ENCODE data around the gene STARD10. TPM values are rescaled to one million over a fixed set of nuclear protein-coding genes. Genes with fewer than 3 reads are reported as not detected.

The STARD10 gene
- total and polyA plus RNA-seq, 2 donors (not counting 3 experiments of a cell fraction or from before 2014, with no cell fraction given): 16.1 to 22.5 TPM

DNA sequence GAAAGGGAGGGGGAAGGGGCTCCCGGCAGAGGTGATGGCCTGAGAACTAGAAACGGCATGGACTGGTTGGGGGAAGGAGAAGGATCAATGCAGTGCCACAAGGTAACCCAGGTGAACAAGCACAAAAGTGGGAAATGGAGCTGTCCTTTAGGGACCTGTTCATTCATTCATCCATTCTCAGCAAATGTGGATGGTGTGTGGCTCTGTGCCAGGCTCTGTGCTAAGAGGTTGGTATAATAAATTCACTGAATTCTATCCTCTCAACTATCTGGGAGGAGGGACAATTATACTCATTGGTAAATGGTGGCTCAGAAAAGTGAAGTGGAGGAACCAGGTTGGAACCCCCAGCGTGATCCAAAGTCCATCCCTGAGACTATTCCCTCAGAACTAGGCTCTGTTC is 23.0 kb downstream of the STARD10 start:
- Histone ChIP-seq H3K9me1 (replicated peaks; ENCODE audit: control insufficient read depth, extremely low read depth, insufficient read depth, low read length) (no peaks in the 10 kb centered on the region), H3K27me3 (ENCODE audit: control insufficient read depth in 2 of 2, insufficient read depth in 2 of 2, low read length in 2 of 2) (no peaks in the 10 kb centered on the region), H3K79me2 (ENCODE audit: control insufficient read depth, insufficient read depth, low read length) (no peaks in the 10 kb centered on the region), H3K4me1 (ENCODE audit: control insufficient read depth, extremely low read depth, insufficient read depth, low read length) (no peaks in the 10 kb centered on the region), H3K27ac (ENCODE audit: insufficient read depth, low read depth, low read length) (no peak overlapping the region), H3K4me3 (replicated peaks in 1 of 3; ENCODE audit: insufficient read depth in 1 of 3, low read depth in 1 of 3, low read length in 3 of 3) (no peak overlapping the region), H3K9me3 (replicated peaks; ENCODE audit: control insufficient read depth, insufficient read depth, low read length) (no peaks in the 10 kb centered on the region), H3K36me3 (ENCODE audit: control insufficient read depth in 2 of 2, extremely low read depth in 1 of 2, insufficient read depth in 2 of 2, low read length in 2 of 2) (no peaks in the 10 kb centered on the region), H2AFZ (ENCODE audit: low read depth, low read length) (no peak overlapping the region), H3K4me2 (ENCODE audit: insufficient read depth, low read length) (no peak overlapping the region), H3K9ac (replicated peaks; ENCODE audit: extremely low read depth, insufficient read depth, low read length) (no peak overlapping the region), H4K20me1 (replicated peaks; ENCODE audit: control insufficient read depth, extremely low read depth, insufficient read depth, low read length) (no peaks in the 10 kb centered on the region)
- dilution Hi-C loops (cut with MboI; ENCODE audit: extremely low pct_ligation_motif_present, low sequenced_read_pairs) (no loop called here), intact Hi-C loops (cut with micrococcal nuclease) (no loop called here)
- FAIRE-seq: no peak
- ChIA-PET POLR2A (no interaction called here), CTCF (interaction anchor here (1.0 to 2.7 kb wide), 4 partner anchors 20 to 46 kb away, joined by 3 to 9 read pairs (median 4); no protein-coding TSS in a partner anchor)
- TF ChIP-seq POLR2AphosphoS5 (IDR thresholded peaks at IDR 0.05; ENCODE audit: insufficient read depth, low read depth, low read length) (no peak), GATA2 (IDR thresholded peaks at IDR 0.05; ENCODE audit: insufficient read depth, insufficient read length, low read depth, low read length) (no peak)
- BruUV-seq (replicated peaks): no TSS peak
- DNase-seq (ENCODE audit: low read depth, low spot score): no peak

GRCh38 chr11:72769680-72770079 is 24.2 kb downstream of the STARD10 start:
- no peak for DNase-seq (ENCODE audit: low read depth, low spot score)
- H3K4me1 ChIP-seq (ENCODE audit: control insufficient read depth, extremely low read depth, insufficient read depth, low read length): no peaks in the 10 kb centered on the region
- no peak overlapping the region for H2AFZ ChIP-seq (ENCODE audit: low read depth, low read length)
- H3K4me3 ChIP-seq (replicated peaks in 1 of 3; ENCODE audit: insufficient read depth in 1 of 3, low read depth in 1 of 3, low read length in 3 of 3): no peak overlapping the region
- no peaks in the 10 kb centered on the region for H3K9me3 ChIP-seq (replicated peaks; ENCODE audit: control insufficient read depth, insufficient read depth, low read length)
- FAIRE-seq: peak; percentile 40
- H3K27me3 ChIP-seq (ENCODE audit: control insufficient read depth in 2 of 2, insufficient read depth in 2 of 2, low read length in 2 of 2): no peaks in the 10 kb centered on the region
- H3K27ac ChIP-seq (ENCODE audit: insufficient read depth, low read depth, low read length): no peak overlapping the region
- dilution Hi-C loops (cut with MboI; ENCODE audit: extremely low pct_ligation_motif_present, low sequenced_read_pairs): no loop called here
- ChIA-PET POLR2A (no interaction called here), CTCF (interaction anchor here (1.0 to 2.7 kb wide), 2 partner anchors 44 to 70 kb away, joined by 3 to 9 read pairs; no protein-coding TSS in a partner anchor)
- H4K20me1 ChIP-seq (replicated peaks; ENCODE audit: control insufficient read depth, extremely low read depth, insufficient read depth, low read length): no peaks in the 10 kb centered on the region
- H3K79me2 ChIP-seq (ENCODE audit: control insufficient read depth, insufficient read depth, low read length): no peaks in the 10 kb centered on the region
- no peak for TF ChIP-seq EZH2 (IDR thresholded peaks at IDR 0.05; ENCODE audit: borderline replicate concordance, low read depth, low read length, severe bottlenecking)
- TF ChIP-seq POLR2A (IDR thresholded peaks at IDR 0.05; ENCODE audit: low read depth, low read length): no peak
- TF ChIP-seq POLR2AphosphoS5 (IDR thresholded peaks at IDR 0.05; ENCODE audit: insufficient read depth, low read depth, low read length): no peak
- TF ChIP-seq MAX (IDR thresholded peaks at IDR 0.05; ENCODE audit: insufficient read depth, insufficient read length): no peak
- TF ChIP-seq GATA2 (IDR thresholded peaks at IDR 0.05; ENCODE audit: insufficient read depth, insufficient read length, low read depth, low read length): no peak
- TF ChIP-seq JUN (IDR thresholded peaks at IDR 0.05; ENCODE audit: borderline replicate concordance, insufficient read depth, insufficient read length, low read depth): no peak
- no peak for TF ChIP-seq FOS (IDR thresholded peaks at IDR 0.05; ENCODE audit: borderline replicate concordance, insufficient read depth, low read length)
- TF ChIP-seq MYC (IDR thresholded peaks at IDR 0.05; ENCODE audit: low read depth, low read length): no peak
- TF ChIP-seq CTCF (IDR thresholded peaks at IDR 0.05; ENCODE audit: extremely low read depth in 1 of 2, insufficient read depth in 1 of 2, low read depth in 1 of 2, low read length in 2 of 2): no peak
- no peak overlapping the region for H3K4me2 ChIP-seq (ENCODE audit: insufficient read depth, low read length)
- H3K9me1 ChIP-seq (replicated peaks; ENCODE audit: control insufficient read depth, extremely low read depth, insufficient read depth, low read length): no peaks in the 10 kb centered on the region
- no peaks in the 10 kb centered on the region for H3K36me3 ChIP-seq (ENCODE audit: control insufficient read depth in 2 of 2, extremely low read depth in 1 of 2, insufficient read depth in 2 of 2, low read length in 2 of 2)
- no TSS peak for BruUV-seq (replicated peaks)
- intact Hi-C loops (cut with micrococcal nuclease): no loop called here
- H3K9ac ChIP-seq (replicated peaks; ENCODE audit: extremely low read depth, insufficient read depth, low read length): no peak overlapping the region
